Limb (tissue), 2 donors: ENCODE results near the gene PSMD13.

Experiments
- DNase-seq, 2 donors: peaks; one replicate each; pipeline ENCODE4 v3.0.0-alpha.2; 2016; ENCODE audit errors: extremely low spot score in 2 of 2

The PSMD13 gene

GRCh38 chr11:204587-205109 is 32.1 kb upstream of the PSMD13 start:
- DNase-seq = peak in 1 of 2 donors; percentile 31

GRCh38 chr11:205221-206001 is 31.4 kb upstream of the PSMD13 start:
- no peak for DNase-seq

GRCh38 chr11:206002-206384 is 30.8 kb upstream of the PSMD13 start:
- no peak for DNase-seq

- DNase-seq = peak in 1 of 2 donors; percentile 35
Measured at GRCh38 chr11:206526-207207, 30.1 kb upstream of the PSMD13 start.

- DNase-seq = peak; percentile 95 to 97
Measured at GRCh38 chr11:207208-207862, 29.4 kb upstream of the PSMD13 start, which contains the start of the genes BET1L and RIC8A. TSS of gene BET1L (minus strand) at chr11:207399. CDS start at chr11:207321, 78 bp downstream. TSS of gene RIC8A (plus strand) at chr11:207708. CDS start at chr11:208855, 1,147 bp downstream.

- DNase-seq = no peak
Measured at GRCh38 chr11:207863-208180, 29.0 kb upstream of the PSMD13 start.

GRCh38 chr11:208181-208916 is 28.4 kb upstream of the PSMD13 start:
- peak; percentile 77 to 87 for DNase-seq

- no peak for DNase-seq
Measured at GRCh38 chr11:208917-209260, 27.9 kb upstream of the PSMD13 start.

- peak in 1 of 2 donors; percentile 34 for DNase-seq
Measured at GRCh38 chr11:209275-210121, 27.3 kb upstream of the PSMD13 start.

GRCh38 chr11:210122-210802 is 26.5 kb upstream of the PSMD13 start:
- DNase-seq = no peak

GRCh38 chr11:210803-211180 is 26.0 kb upstream of the PSMD13 start:
- DNase-seq = no peak

- no peak for DNase-seq
Measured at GRCh38 chr11:211295-211694, 25.5 kb upstream of the PSMD13 start.

GRCh38 chr11:211741-212140 is 25.0 kb upstream of the PSMD13 start:
- DNase-seq = no peak

GRCh38 chr11:212150-213100 is 24.4 kb upstream of the PSMD13 start:
- no peak for DNase-seq

GRCh38 chr11:213111-213510 is 23.7 kb upstream of the PSMD13 start:
- no peak for DNase-seq

GRCh38 chr11:214083-214482 is 22.7 kb upstream of the PSMD13 start:
- peak in 1 of 2 donors; percentile 21 for DNase-seq

GRCh38 chr11:215581-216037 is 21.2 kb upstream of the PSMD13 start:
- no peak for DNase-seq

- no peak for DNase-seq
Measured at GRCh38 chr11:216081-216974, 20.4 kb upstream of the PSMD13 start.
